Neural progenitor cell (in vitro differentiated cells): ENCODE data around the gene BRD1.
A peak's percentile ranks its signal among the peaks of the same experiment; 100 is the strongest.

ENCODE experiments used
- EZH2 ChIP-seq: fragments of 200-600 bp; sonication (generic); IDR thresholded peaks from 2 replicates; pipeline ENCODE4 v1.6.1; 2017; ENCODE audit warnings: antibody characterized with exemption, mild to moderate bottlenecking, moderate library complexity
- TF ChIP-seq, protein P1 (sequence below): fragments of 200-600 bp; sonication (generic); IDR thresholded peaks from 2 replicates; pipeline ENCODE4 v1.5.1; 2017; ENCODE audit warnings: antibody characterized with exemption, mild to moderate bottlenecking

DNA sequence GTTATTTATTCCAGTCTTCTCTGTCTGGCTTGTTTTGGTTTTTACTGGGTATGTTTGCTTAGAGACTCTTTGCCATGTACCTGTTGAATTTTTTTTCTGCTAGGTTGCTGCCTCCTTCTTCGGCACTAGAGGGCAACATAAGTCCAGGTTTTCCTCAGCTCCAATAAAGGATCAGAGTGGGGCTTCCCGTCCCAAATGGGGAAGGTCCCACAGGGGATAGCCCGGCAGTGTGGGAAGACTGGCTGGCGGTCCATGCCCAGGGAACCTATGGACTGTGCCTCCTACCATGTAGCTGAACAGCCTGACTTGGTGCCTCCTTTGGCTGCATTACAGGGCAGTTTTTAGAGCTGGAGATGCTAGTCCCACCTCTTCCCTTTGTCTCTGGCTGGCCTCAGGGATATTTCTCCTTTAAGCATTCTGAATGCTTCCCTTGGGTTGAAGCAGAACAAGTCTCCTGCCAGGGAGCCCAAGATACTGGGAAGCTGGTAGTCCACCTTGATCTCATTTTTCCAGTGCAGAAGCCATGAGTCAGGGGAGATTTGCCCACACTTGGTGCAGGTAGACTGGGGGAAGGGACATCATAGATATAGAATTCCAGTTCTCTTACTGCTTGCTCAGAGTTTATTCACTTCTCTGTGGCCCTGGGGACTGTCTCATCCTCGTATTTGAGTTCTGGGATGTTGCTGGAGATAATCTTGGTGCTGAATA is 60.2 kb downstream of the BRD1 start:
- TF ChIP-seq, protein P1, sequence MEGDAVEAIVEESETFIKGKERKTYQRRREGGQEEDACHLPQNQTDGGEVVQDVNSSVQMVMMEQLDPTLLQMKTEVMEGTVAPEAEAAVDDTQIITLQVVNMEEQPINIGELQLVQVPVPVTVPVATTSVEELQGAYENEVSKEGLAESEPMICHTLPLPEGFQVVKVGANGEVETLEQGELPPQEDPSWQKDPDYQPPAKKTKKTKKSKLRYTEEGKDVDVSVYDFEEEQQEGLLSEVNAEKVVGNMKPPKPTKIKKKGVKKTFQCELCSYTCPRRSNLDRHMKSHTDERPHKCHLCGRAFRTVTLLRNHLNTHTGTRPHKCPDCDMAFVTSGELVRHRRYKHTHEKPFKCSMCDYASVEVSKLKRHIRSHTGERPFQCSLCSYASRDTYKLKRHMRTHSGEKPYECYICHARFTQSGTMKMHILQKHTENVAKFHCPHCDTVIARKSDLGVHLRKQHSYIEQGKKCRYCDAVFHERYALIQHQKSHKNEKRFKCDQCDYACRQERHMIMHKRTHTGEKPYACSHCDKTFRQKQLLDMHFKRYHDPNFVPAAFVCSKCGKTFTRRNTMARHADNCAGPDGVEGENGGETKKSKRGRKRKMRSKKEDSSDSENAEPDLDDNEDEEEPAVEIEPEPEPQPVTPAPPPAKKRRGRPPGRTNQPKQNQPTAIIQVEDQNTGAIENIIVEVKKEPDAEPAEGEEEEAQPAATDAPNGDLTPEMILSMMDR: peak; percentile 82
- TF ChIP-seq EZH2: no peak
